DMS79 (cell line): ENCODE data around the gene SCG3.

Experiments used
- DNase-seq: peaks from one replicate; lab custom pipeline; 2025; lab: John Stamatoyannopoulos, UW

SCG3 gene

GRCh38 chr15:51727141-51727897 is 46.0 kb downstream of the SCG3 start:
- DNase-seq = no peak

- no peak for DNase-seq
These were observed 50.4 kb downstream of the SCG3 start for GRCh38 chr15:51731549-51732267.

DNA sequence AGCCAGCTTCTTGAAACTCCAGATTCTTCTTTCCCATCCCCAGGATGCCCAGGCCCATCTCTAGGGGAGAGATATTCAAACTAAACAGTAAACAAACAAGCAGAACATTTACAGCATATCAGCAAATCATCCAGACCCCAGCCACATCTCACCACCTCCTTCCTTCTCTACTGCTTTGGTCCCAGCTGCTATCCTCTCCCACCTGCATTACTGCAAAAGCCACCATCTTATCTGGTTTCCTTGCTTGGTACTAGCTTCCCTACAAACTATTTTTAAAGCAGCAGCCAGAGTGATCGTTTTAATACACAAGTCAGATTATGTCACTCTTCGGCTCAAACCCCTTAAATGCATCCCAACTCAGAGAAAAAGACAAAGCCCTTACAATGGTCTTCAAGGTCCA is 51.3 kb downstream of the SCG3 start:
- DNase-seq = no peak

- DNase-seq = no peak
These were observed 54.1 kb downstream of the SCG3 start for GRCh38 chr15:51735228-51736010.

- DNase-seq = no peak
These were observed 54.8 kb downstream of the SCG3 start for GRCh38 chr15:51736069-51736468.

GRCh38 chr15:51736751-51737521 is 55.6 kb downstream of the SCG3 start:
- DNase-seq = peak; percentile 14

DNA sequence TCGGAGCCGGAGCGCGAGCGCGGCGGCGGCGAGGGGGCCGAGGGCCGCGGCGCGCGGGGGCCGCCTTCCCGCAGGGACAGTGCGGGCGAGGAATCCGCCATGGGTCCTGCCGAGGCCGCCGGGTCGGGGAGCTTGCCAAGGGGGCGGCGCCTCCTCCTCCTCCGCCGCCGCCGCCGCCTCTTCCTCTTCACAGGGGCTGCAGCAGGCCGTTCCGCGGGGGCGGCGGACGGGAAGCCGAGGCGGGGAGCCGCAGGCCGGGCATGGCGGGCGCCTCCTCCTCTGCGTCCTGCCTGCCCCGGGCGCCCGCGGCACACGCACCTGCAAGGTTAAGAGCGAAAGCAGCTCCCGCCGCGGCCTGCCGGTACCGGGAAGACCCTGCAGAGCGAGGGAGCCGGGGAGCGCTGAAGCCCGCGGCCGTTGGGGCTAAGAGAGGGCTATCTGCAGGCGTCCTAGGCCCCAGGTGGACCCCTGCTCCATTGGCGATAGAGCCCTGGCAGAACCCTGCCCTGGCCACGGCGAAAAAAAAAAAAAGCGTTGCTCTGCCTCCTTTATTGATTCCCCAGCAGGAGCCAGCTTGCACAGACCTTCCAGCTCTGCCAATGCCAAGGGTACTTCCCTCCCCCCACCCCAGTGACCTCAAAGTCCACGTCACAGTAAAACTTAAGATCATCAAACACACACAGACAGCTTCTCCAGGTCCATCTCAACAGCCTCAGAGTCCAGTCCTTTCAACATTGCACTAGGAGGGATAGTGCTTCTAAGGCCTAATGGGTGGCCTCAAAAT is 56.4 kb downstream of the SCG3 start, which contains the start of gene LYSMD2:
LYSMD2 (minus strand) TSS at position 134 of the 784 bp plus-strand sequence; CDS start at position 101, 33 bp downstream.
- DNase-seq = peak; percentile 27

DNA sequence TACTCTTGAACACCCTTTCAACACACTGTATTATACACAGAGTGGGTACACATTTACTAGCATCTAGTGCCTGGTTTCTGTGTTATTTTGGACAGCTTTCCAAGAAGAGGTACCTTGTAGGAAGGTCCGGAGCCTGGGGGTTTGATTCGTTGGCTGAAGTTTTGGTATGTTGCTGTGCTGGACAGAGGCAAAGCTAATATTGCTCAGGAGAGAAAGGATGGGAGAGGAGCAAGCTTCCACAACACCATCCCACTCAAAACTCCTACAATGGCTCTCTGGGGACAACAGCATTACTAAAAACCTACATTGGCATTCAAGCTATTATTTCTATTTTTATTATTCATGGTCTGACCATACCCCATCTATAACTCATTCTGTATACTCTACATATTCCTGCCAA is 57.2 kb downstream of the SCG3 start:
- no peak for DNase-seq

DNA sequence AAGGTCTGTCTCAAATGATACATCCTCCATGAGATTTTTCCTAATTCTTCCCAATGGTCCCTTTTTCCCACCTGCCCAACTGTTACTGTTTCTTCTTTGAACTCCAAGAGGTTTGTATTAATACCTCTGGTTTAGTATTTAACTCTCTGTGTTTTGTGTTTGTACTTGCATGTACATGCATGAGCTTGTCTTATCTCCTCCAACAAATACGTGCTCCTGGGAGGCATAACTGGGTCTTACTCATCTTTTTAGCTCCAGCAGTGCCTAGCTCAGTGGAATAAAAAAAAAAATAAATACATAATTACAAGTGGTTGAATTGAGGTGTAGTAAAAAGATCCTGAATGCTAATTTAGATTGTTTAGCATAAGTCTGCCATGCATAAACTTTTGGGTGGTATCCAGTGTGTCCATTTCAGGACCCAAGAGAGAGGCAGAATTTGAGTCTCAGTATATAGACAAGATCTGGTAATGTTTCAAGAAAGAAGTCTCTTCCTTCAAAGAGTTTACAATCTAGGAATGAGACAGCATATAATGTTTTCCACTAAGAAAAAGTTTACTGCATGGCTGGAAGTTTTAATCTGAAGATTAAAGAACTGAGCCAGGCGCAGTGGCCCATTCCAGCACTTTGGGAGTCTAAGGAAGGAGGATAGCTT is 57.9 kb downstream of the SCG3 start:
- DNase-seq = no peak

DNA sequence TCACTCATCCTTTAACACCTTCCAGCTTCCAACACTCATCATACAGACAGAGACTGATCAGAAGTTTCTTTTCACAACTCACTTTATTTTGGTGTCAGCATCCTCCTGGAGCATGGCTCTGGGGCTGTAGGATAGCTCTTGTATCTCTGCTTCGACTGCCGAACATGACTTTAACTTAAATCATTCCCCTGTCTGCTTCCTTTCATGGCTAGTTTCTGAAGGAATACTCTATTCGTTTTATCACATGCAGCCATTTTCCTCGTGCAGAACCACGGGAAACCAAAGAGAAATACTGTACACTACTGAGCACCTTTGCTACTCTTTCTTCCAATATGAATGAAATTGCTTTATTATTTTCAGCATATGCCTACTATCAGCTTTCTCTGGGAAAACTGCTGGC is 68.0 kb downstream of the SCG3 start:
- DNase-seq = no peak

- DNase-seq = no peak
These were observed 68.9 kb downstream of the SCG3 start for GRCh38 chr15:51750186-51750585.

- peak; percentile 55 for DNase-seq
These were observed 69.7 kb downstream of the SCG3 start, which contains the start of gene TMOD2 for GRCh38 chr15:51750792-51751696. Gene TMOD2 (plus strand): TSS chr15:51751597. CDS start chr15:51766442, 14,845 bp downstream.

DNA sequence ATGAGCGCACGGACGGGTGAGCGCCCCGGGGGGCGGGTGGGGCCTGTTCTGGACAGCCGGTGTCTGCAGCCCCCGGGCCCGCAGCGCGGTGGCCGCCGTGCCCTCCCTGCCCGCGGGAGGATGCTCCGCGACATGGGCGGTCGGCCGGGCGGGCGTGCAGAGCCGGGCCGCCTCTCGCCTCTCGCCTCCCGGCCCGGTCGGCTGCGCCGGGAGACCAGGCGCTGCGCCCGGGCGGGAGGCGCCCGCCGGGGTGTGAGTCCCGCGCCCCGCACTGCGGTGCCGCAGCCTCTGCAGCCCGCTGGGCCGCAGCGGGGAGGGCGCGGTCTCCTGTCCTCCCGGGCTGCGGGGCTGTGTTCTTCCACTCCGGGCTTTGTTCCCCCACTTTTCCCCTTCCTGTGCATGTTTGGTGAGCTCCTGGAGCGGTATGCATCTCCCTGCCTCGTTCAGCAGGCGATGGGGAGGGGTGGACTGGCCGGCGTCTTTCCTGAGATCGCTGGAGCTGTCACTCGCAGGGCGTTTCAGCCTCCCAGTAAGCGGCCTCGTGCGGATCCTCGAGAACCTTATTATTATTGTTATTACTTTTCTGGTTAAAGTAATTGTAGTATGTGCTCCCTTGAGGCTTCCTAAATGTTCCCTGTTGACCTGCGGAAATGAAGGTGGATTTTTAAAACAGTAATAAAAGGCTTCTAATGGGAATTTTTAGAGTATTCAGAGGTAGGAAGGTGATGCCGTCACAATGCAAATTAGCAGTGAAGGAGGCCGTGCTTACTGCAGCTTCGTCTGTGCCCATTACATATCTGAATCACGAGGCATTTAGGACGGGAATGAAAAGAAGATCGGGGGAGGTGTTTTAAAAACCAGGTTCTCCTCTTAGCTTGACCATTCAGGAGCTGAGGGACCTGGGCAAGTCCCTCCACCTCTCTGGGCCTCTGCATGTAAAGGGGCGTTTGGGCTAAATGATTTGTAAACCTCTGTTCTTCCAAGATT is 70.7 kb downstream of the SCG3 start:
- DNase-seq = no peak

DNA sequence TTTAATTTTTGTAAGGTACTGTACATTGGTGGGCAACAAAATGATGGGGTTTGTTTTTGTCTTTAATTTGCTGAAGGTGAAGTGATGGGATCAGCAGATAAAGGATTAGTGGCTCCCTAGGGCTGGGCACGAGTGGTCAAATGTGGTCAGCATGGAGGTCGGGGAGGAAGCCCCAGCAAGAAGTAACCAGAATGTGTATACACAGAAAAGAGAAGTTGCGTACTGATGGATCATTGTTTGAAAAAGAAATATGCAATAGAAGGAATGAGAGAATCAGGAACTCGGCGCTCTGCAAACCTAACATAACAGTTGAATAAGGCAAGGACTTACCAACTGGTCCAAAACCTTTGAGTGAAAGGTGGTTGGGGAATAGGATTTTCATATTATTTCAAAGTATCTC is 71.6 kb downstream of the SCG3 start:
- DNase-seq = no peak

GRCh38 chr15:51754267-51754666 is 73.0 kb downstream of the SCG3 start:
- DNase-seq = no peak

- DNase-seq = no peak
These were observed 74.5 kb downstream of the SCG3 start for GRCh38 chr15:51755790-51756189.

- no peak for DNase-seq
These were observed 75.2 kb downstream of the SCG3 start for GRCh38 chr15:51756482-51756881.

- DNase-seq = no peak
These were observed 76.1 kb downstream of the SCG3 start for GRCh38 chr15:51757450-51757849.
